HCT116 (cell line): Measurements from ENCODE around the gene SRCAP. TPM values are rescaled to one million over a fixed set of nuclear protein-coding genes. Genes with fewer than 3 reads are reported as not detected.
A peak's percentile ranks its signal among the peaks of the same experiment; 100 is the strongest.

ENCODE experiments used
- ATAC-seq: fragments of 200-7000 bp; cut with Tn5 transposase; 2 replicates; pipeline ENCODE4 v1.9.1; 2020; ENCODE audit warnings: mild to moderate bottlenecking, moderate library complexity
- BruUV-seq: library from RNA; stranded (reverse); fragments of 400-500 nt; replicated peaks from 2 replicates; lab custom pipeline; 2021; lab: Mats Ljungman, UMichigan
- CTCF ChIA-PET: fragments of 300-600 bp; sonication (Branson Sonifier 250); formaldehyde crosslinking; loops from one replicate; lab custom pipeline; 2021; ENCODE audit warnings: antibody characterized with exemption; lab: Charles Lee
- POLR2A ChIA-PET: fragments of 300-600, 350-600 bp; sonication (Branson Sonifier 250); formaldehyde crosslinking; loops from one replicate; lab custom pipeline; 2021; ENCODE audit warnings: antibody characterized with exemption; lab: Charles Lee
- RAD21 ChIA-PET, 2 experiments: fragments of 300-600 bp; sonication (Branson Sonifier 250); formaldehyde crosslinking; loops; one replicate each; lab custom pipeline; 2023; ENCODE audit warnings: low total read pairs in 2 of 2; ENCODE audit not compliant: uncharacterized antibody in 2 of 2, unreplicated experiment in 2 of 2, low non-redundant PET in 1 of 2; lab: Charles Lee
- DNase-seq: peaks from one replicate; pipeline ENCODE4 v3.0.0-alpha.2; 2010; ENCODE audit warnings: low read depth, low spot score
- H2AFZ ChIP-seq: fragments of 200-600 bp; shearing (Covaris generic), sonication (generic); 2 replicates; pipeline ENCODE4 v1.6.1; 2017; ENCODE audit warnings: low read depth, mixed run types, mixed read lengths, antibody characterized with exemption, low read length; ENCODE audit not compliant: poor library complexity, severe bottlenecking
- H3K27ac ChIP-seq: 2 replicates; pipeline ENCODE4 v1.5.1; 2012; ENCODE audit warnings: low read depth, low read length
- H3K27me3 ChIP-seq: fragments of 200-600 bp; sonication (generic); 2 replicates; pipeline ENCODE4 v1.6.1; 2016; ENCODE audit warnings: mixed run types, low read length, mixed read lengths; ENCODE audit not compliant: insufficient read depth
- H3K36me3 ChIP-seq, 2 experiments: fragments of 200-500 bp in 1 of 2; fragments of 200-600 bp in 1 of 2; sonication (Bioruptor generic) in 1 of 2; sonication (generic) in 1 of 2; 2 replicates each; pipeline versions ENCODE4 v1.5.1 to v1.6.1; 2014 to 2016; ENCODE audit warnings: low read length in 2 of 2, inconsistent platforms in 1 of 2, mixed read lengths in 1 of 2, mixed run types in 1 of 2; ENCODE audit not compliant: insufficient read depth in 2 of 2, control insufficient read depth in 1 of 2
- H3K4me1 ChIP-seq, 2 experiments: fragments of 200-600 bp in 1 of 2; sonication (generic) in 1 of 2; 2 replicates each; pipeline versions ENCODE4 v1.5.1 to v1.6.1; 2012 to 2017; ENCODE audit warnings: low read length in 2 of 2, inconsistent platforms in 1 of 2, mild to moderate bottlenecking in 1 of 2, mixed read lengths in 1 of 2, mixed run types in 1 of 2, moderate library complexity in 1 of 2; ENCODE audit not compliant: insufficient read depth in 2 of 2, control insufficient read depth in 1 of 2
- H3K4me2 ChIP-seq: fragments of 200-600 bp; sonication (generic); 2 replicates; pipeline ENCODE4 v1.6.1; 2017; ENCODE audit warnings: mixed run types, low read length, mixed read lengths
- H3K4me3 ChIP-seq, 2 experiments: fragments of 200-600 bp in 1 of 2; sonication (generic) in 1 of 2; replicated peaks in 1 of 2; 2 replicates each; pipeline ENCODE4 v1.5.1; 2011 to 2016; ENCODE audit warnings: low read length in 2 of 2, control low read depth in 1 of 2, low read depth in 1 of 2, mild to moderate bottlenecking in 1 of 2, mixed read lengths in 1 of 2, mixed run types in 1 of 2
- H3K79me2 ChIP-seq: fragments of 200-600 bp; sonication (generic); 2 replicates; pipeline ENCODE4 v1.6.1; 2017; ENCODE audit warnings: mild to moderate bottlenecking, mixed run types, low read length, moderate library complexity, mixed read lengths; ENCODE audit not compliant: insufficient read depth
- H3K9ac ChIP-seq: fragments of 200-600 bp; sonication (generic); 2 replicates; pipeline ENCODE4 v1.6.1; 2016; ENCODE audit warnings: low read length, mixed read lengths
- H3K9me2 ChIP-seq: fragments of 200-600 bp; sonication (generic), shearing (Covaris generic); 2 replicates; pipeline ENCODE4 v1.6.1; 2017; ENCODE audit warnings: mixed run types, mild to moderate bottlenecking, moderate library complexity; ENCODE audit not compliant: insufficient read depth
- H3K9me3 ChIP-seq, 2 experiments: fragments of 200-500 bp in 1 of 2; fragments of 200-600 bp in 1 of 2; sonication (Bioruptor generic) in 1 of 2; sonication (generic) in 1 of 2; 2 replicates each; pipeline ENCODE4 v1.6.1; 2014 to 2017; ENCODE audit warnings: low read length in 2 of 2, mixed read lengths in 2 of 2, inconsistent platforms in 1 of 2, low read depth in 1 of 2, mild to moderate bottlenecking in 1 of 2, mixed run types in 1 of 2, moderate library complexity in 1 of 2; ENCODE audit not compliant: control insufficient read depth in 1 of 2, insufficient read depth in 1 of 2
- H4K20me1 ChIP-seq: fragments of 200-600 bp; sonication (generic), shearing (Covaris generic); 2 replicates; pipeline ENCODE4 v1.6.1; 2017; ENCODE audit warnings: mixed run types, mild to moderate bottlenecking, moderate library complexity; ENCODE audit not compliant: insufficient read depth
- CEBPB ChIP-seq: IDR thresholded peaks from 2 replicates; pipeline ENCODE4 v1.6.1; 2012; ENCODE audit warnings: low read depth
- CTCF ChIP-seq, 3 experiments: fragments of 200-600 bp in 1 of 3; sonication (generic) in 1 of 3; IDR thresholded peaks in 2 of 3; conservative IDR thresholded peaks in 1 of 3; 2 replicates each; pipeline ENCODE4 v1.5.1; 2012 to 2017; ENCODE audit warnings: low read depth in 2 of 3, low read length in 2 of 3, antibody characterized with exemption in 1 of 3, borderline replicate concordance in 1 of 3, control low read depth in 1 of 3, mild to moderate bottlenecking in 1 of 3, mixed read lengths in 1 of 3, mixed run types in 1 of 3, moderate library complexity in 1 of 3; ENCODE audit not compliant: insufficient read depth in 1 of 3
- EZH2 ChIP-seq: fragments of 200-600 bp; sonication (generic); IDR thresholded peaks from 2 replicates; pipeline ENCODE4 v1.6.1; 2017; ENCODE audit warnings: antibody characterized with exemption, mixed run types
- FOSL1 ChIP-seq: IDR thresholded peaks from 2 replicates; pipeline ENCODE4 v1.6.1; 2012; ENCODE audit warnings: low read depth
- JUND ChIP-seq: IDR thresholded peaks from 2 replicates; pipeline ENCODE4 v1.6.1; 2012
- SIN3A ChIP-seq: IDR thresholded peaks from 2 replicates; pipeline ENCODE4 v1.6.1; 2012; ENCODE audit warnings: low read depth
- SRF ChIP-seq: IDR thresholded peaks from 2 replicates; pipeline ENCODE4 v1.6.1; 2012; ENCODE audit warnings: low read depth
- TCF7L2 ChIP-seq: IDR thresholded peaks from 2 replicates; pipeline ENCODE4 v1.7.0; 2011; ENCODE audit warnings: borderline replicate concordance, inconsistent platforms; ENCODE audit not compliant: insufficient read depth, insufficient read length; ENCODE audit errors: extremely low read depth
- ZBTB33 ChIP-seq: IDR thresholded peaks from 2 replicates; pipeline ENCODE4 v1.6.1; 2011; ENCODE audit warnings: mild to moderate bottlenecking, low read length, moderate library complexity; ENCODE audit not compliant: insufficient replicate concordance; ENCODE audit errors: extremely low read depth
- ZFX ChIP-seq: fragments of 450-650 bp; IDR thresholded peaks from 2 replicates; pipeline ENCODE4 v1.6.1; 2017
- ZNF274 ChIP-seq: fragments of 200-500 bp; sonication (Bioruptor generic); IDR thresholded peaks from 2 replicates; pipeline ENCODE4 v1.6.1; 2014; ENCODE audit warnings: mild to moderate bottlenecking, low read depth, low read length, inconsistent platforms
- intact Hi-C: fragments of 100-400 bp; cut with micrococcal nuclease; formaldehyde crosslinking; loops from 2 replicates; pipeline ENCODE4 v1.10.0; 2022
- total RNA-seq: library from RNA; stranded (reverse); gene quantifications from one replicate; pipeline ENCODE4 v1.2.1, GENCODE V29; 2021; ENCODE audit not compliant: unreplicated experiment

SRCAP gene
- total RNA-seq, 1 experiment from 2014 or later = 59.6 TPM

- ATAC-seq (no peak), DNase-seq (no peak)
- Histone ChIP-seq H3K4me1 (no peaks in the 10 kb centered on the region), H3K9me3 (no peaks in the 10 kb centered on the region), H3K27ac (no peak overlapping the region), H3K4me3 (no peak overlapping the region), H3K36me3 (peaks cover 71 to 89% of the 10 kb centered on the region in 2 experiments), H3K9ac (no peak overlapping the region), H3K4me2 (no peak overlapping the region), H2AFZ (no peak overlapping the region), H3K27me3 (no peaks in the 10 kb centered on the region), H3K9me2 (no peaks in the 10 kb centered on the region), H4K20me1 (peaks cover 10% of the 10 kb centered on the region; the same call in 1 of the 2 replicates), H3K79me2 (peaks cover 71% of the 10 kb centered on the region)
- intact Hi-C loops = no loop called here
- CTCF ChIA-PET = no interaction called here
- RAD21 ChIA-PET = no interaction called here
- TSS peak; percentile 32 for BruUV-seq
- TF ChIP-seq CTCF (IDR thresholded peaks at IDR 0.05 in 2 of 3, conservative IDR thresholded peaks at IDR 0.05 in 1 of 3; ENCODE audit: borderline replicate concordance in 1 of 3, insufficient read depth in 1 of 3, low read depth in 2 of 3, low read length in 2 of 3) = no peak
- no peak for TF ChIP-seq CEBPB
- TF ChIP-seq FOSL1 = no peak
- TF ChIP-seq JUND = no peak
- no peak for TF ChIP-seq ZNF274
- TF ChIP-seq EZH2 = no peak
- no peak for TF ChIP-seq SRF
- no peak for TF ChIP-seq SIN3A
- no peak for TF ChIP-seq ZFX
- TF ChIP-seq TCF7L2 = no peak
- no peak for TF ChIP-seq ZBTB33
- POLR2A ChIA-PET = no interaction called here
Observed at GRCh38 chr16:30711712-30712111, 12.7 kb downstream of the SRCAP start.
